Erythroblast (primary cell): ENCODE measurements around the gene KCNE1.
"Not testable (repeated sequence)": the region's sequence is repeated elsewhere in the genome, so short reads cannot be mapped to it uniquely, and the experiment has no call there.

Source experiments
- DNase-seq, 2 experiments: peaks; one replicate each; lab custom pipeline; 2025; lab: John Stamatoyannopoulos, UW

KCNE1 gene

GRCh38 chr21:34429710-34430109 lies 82.3 kb downstream of the KCNE1 start:
- DNase-seq, result not testable (repeated sequence)

- not testable (repeated sequence) for DNase-seq
These were observed 83.6 kb downstream of the KCNE1 start for GRCh38 chr21:34428441-34428840.

DNA sequence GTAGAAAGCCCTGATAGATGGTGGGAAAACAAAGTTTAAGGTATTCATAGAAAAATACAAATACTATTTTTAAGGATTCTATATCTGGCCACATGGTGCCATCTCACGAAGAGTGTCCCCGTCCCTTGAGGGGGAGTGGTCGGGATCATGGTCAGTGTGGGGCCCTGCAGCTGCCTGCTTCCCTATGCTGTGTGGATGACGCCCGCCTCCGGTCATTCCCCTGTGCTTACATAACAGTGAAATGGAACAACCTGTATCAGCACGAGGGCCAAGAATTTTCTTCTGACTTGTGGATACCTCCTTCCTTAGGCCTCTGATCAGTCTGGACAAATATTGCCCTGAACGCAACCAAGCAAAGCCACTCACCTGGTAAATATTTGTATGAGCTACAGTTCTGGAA lies 84.7 kb downstream of the KCNE1 start:
- DNase-seq, result not testable (repeated sequence)

DNA sequence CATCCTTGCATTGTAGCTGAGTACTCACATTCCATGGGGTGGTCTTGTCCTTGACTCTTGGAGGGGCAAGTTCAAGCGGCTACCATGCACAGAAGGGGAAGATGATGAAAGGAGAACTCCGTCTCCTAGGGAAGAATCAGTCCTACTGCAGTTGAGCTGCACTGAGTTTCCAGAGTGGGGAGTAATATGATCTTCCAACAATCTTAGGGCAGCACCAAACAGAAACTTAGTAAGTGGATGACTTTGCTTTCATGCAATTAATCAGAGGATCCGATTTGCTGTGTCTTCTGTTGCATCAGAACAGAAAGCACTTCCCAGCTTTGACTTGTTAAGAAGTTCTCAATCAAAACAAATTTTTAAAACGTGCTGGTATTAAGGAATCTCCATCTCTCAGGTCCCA lies 88.2 kb downstream of the KCNE1 start, which contains the start of gene SMIM34:
SMIM34 (minus strand) TSS at position 147 of the 400 bp plus-strand sequence; CDS start at position 35, 112 bp downstream.
- not testable (repeated sequence) for DNase-seq

- not testable (repeated sequence) for DNase-seq
These were observed 94.4 kb downstream of the KCNE1 start for GRCh38 chr21:34417448-34418077.

GRCh38 chr21:34407294-34407693 lies 104.7 kb downstream of the KCNE1 start:
- not testable (repeated sequence) for DNase-seq

- not testable (repeated sequence) for DNase-seq
These were observed 105.3 kb downstream of the KCNE1 start for GRCh38 chr21:34406676-34407075.

GRCh38 chr21:34406102-34406501 lies 105.9 kb downstream of the KCNE1 start:
- not testable (repeated sequence) for DNase-seq

GRCh38 chr21:34405686-34406085 lies 106.3 kb downstream of the KCNE1 start:
- not testable (repeated sequence) for DNase-seq

DNA sequence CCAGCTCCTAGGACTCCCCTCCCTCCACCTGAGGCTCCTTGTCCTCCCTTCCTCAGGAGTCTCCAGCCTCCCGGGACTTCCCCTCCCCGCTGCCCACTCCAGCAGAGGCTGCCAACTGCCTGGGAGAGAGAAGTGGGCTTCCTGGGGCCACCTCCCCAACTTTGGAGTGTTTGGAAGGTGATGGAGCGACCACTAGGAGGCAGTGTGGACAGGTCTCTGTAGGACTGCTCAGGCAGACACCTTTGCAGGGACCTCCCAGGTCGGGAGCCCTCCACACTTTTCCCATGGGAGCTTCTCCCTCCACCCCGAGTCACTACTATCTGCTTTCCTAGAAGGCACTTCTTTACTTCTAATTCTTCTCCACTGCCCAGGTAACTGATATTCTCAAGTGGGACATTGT lies 107.3 kb downstream of the KCNE1 start:
- not testable (repeated sequence) for DNase-seq

DNA sequence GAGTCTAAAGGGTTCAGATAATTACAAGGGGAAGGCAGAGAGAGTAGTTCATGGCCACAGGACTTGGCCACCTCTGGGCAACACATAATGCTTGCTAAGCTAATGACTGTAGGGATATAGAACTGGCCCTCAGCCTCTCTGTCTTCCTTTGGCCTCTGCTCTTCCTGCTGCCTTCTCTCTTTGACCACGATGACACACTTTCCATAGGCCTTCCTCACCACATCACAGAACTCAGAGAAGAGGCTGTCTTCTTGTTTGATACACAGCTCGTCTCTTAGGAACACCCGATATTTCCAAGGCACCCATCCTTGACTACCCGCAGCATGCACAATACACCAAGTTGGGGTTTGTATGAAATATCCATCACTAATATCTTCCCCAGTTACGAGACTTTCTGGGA lies 111.5 kb downstream of the KCNE1 start:
- DNase-seq, result not testable (repeated sequence)
